Central memory CD4-positive, alpha-beta T cell (primary cell): Measurements from ENCODE around the gene TMC6.
"Not testable (repeated sequence)": the region's sequence is repeated elsewhere in the genome, so short reads cannot be mapped to it uniquely, and the experiment has no call there.

Experiments used
- DNase-seq: peaks from one replicate; pipeline ENCODE4 v3.0.0; 2022

Gene TMC6

GRCh38 chr17:78122931-78123249 lies 5.7 kb downstream of the TMC6 start:
- DNase-seq: no peak

DNA sequence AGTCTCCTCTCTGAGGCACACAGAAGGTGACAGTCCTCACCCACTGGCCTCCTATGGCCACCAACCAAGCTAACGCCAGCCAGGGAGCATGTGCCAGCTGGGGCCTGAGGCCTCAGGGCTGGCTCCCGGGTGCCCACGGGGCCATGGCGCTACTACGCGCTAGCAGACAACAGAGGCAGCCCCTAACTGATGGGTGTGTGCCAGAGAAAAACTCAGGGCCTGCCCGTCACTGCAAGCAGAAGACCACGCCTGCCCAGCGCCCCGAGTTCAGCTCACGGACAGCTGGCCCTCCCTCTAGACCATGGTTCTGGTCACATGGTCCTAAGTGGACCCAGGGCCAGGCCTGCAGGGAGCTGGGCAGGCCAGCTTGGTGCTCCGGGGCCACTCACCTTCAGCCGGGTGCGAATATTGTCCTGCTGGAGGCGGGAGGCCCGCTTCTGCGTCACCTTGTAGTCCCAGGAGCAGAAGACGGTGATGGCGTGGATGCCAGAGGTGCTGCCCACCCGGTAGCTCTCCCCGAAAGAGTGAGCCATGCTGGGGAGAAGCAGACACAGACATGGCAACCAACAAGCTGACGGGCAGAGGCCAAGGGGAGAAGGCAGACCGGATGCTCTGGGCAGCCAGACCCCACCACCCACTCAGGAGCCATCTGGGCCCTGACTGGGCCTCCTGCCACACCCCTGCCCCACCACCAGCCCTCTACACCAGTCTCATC lies 6.2 kb downstream of the TMC6 start:
- DNase-seq: no peak

- no peak for DNase-seq
Observed at GRCh38 chr17:78121801-78122215, 6.7 kb downstream of the TMC6 start.

DNA sequence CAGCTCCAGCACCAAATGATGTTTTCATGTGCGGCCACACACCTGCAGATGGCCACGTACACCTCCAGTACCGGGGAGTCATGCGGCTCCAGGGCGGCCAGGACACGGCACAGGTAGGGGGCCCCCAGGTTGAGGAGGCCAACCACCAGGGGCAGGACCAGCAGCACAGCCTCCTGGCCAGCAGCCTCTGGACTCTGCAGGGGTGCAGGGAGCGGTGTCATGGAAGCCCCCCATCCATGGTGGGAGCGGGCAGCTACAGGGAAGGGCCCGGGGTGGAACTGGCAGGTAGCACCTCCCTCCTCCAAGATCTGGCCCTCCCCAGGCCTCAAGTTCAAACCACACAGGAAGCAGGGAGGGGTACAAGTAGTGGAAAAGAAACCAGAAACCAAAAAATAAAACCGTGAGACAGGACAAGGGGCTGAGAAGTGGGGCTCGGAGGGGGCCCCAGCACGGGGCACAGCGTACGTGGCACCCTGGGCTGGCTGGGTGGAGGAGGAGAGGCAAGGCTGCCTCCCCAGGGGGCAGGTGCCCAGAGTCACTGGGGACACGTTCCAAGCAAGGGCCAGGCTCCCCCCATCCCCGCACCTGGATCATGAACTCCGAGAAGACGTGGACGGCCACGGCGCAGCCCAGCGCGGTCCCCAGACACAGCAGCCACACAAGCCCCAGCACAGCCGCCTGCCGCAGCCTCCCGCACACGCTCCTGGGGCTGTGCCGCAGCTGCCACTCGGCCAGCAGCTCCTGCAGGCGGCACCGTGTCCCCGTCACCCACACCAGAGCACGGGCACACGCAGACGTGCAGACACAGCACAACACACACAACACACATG lies 7.4 kb downstream of the TMC6 start:
- peak; percentile 79 for DNase-seq

- no peak for DNase-seq
Observed at GRCh38 chr17:78120537-78120936, 8.0 kb downstream of the TMC6 start.

DNA sequence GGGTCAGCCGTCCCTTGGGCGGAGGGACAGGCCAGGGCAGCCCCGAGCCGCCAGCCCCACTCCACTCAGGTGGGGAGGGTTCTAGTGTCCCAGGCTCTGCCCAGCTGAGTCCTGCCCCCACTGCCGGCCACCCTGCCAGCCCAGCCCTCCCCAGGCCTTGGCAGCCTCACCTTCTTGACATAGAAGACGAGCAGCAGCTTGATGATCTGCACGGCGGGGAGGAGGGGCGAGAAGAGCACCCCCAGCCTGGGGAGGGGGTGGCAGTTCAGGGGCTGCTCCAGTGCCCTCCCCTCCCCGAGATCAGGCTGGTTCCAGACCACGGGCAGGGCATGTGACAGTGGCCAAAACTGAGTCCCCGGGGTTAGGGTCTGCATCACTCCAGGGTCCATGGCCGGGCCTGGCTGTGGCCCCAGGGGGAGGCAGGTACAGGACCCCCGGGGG lies 9.7 kb downstream of the TMC6 start:
- DNase-seq: no peak

DNA sequence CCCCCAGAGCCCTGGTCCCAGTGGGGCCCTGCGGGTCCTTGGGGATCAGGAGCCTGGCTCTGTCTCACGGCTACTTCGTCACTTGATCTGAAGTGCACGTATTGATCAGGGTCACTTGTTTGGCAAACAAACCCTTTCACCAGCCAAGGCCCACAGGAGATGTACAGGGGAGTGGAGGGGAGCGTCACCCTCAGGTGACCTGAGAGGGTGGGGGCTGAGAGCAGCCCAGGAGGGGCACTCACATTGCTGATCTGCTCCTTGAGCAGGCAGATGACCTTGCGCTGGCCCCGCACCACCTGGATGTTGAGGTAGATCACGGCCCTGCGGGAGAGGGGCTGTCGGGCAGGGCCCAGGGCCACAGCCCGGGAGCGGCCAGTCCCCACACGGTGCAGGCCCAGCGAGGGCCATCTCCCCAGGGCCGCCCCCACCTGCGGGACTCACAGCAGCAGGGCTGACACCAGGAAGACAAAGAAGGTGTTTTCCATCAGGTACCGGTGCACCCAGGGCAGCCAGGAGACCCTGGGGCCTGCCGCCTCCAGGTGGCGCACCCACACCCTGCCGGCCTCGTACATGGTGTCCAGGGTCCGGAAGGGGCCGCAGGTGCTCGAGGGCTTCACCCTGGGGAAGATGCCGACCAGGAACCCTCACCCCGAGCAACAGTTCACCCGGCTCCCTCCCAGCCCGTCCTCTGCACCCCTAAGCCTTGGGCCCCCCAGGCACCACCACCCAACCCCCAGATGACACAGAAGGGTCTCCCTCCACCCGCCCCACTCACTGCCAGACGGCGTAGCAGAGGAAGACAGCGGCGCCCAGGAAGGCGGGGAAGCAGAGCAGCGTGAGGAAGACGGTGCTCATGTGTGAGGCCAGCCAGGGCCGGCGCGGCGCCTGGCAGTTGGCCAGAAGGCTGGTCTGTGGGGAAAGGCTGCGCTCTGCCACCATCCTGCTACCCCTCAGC lies 11.3 kb downstream of the TMC6 start:
- DNase-seq: no peak

DNA sequence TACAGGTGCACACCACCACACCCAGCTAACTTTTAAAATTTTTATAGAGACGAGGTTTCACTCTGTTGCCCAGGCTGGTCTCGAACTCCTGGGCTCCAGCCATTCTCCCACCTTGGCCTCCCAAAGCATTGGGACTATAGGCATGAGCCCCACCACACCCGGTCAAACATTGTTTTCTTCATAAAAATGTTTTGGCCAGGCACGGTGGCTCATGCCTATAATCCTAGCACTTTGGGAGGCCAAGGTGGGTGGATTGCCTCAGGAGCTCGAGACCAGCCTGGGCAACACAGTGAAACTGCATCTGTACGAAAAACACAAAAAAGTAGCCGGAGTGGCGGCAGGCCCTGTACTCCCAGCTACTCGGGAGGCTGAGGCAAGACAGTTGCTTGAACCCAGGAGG lies 12.1 kb downstream of the TMC6 start:
- no peak for DNase-seq

GRCh38 chr17:78115803-78116202 lies 12.8 kb downstream of the TMC6 start:
- not testable (repeated sequence) for DNase-seq

GRCh38 chr17:78114831-78115723 lies 13.5 kb downstream of the TMC6 start:
- no peak for DNase-seq

DNA sequence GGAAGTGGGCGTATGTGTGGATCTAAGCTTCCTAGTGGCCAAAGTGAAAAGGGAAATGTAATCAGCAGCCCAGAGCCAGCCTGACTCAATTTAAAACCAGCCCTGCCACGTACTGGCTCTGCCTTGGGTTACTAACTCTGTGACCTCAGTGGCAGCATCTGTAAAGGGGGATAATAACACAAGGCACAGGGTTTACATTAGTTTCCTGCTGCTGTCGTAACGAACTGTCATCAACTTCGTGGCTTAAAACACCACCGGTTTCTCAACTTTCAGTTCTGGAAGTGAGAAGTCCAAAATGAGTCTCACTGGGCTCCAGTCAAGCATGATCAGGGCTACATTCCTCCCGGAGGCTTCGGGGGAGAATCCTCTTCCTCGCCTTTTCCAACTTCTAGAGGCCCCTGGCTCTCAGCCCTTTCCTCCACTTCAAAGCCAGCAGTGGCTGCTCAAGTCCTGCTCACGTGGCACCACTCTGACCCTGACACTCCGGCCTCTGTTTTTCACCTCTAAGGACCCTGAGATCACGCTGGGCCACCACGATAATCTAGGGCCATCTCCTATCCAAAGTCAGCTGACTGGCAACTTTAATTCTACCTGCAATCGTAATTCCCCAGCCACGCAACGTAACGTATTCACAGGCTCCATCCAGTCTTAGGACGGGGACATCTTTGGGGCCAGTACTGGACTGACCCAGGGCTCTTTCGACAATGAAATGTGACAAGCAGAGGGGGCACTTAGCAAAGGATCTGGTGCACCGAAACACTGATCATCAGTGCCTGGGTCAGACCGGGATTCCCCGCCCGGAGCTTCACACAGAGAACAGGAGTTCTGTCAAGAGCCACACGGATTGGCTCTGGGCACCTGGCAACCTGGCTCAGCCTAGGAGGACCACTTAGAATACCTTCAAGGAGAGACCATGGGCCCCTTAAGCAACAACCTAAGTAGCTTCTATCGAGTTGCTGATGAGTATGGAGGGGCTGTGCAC lies 14.5 kb downstream of the TMC6 start:
- DNase-seq: no peak

- DNase-seq: peak; percentile 64
Observed at GRCh38 chr17:78112518-78113471, 15.8 kb downstream of the TMC6 start.

- no peak for DNase-seq
Observed at GRCh38 chr17:78111727-78112517, 16.6 kb downstream of the TMC6 start.

GRCh38 chr17:78111016-78111726 lies 17.4 kb downstream of the TMC6 start:
- no peak for DNase-seq

DNA sequence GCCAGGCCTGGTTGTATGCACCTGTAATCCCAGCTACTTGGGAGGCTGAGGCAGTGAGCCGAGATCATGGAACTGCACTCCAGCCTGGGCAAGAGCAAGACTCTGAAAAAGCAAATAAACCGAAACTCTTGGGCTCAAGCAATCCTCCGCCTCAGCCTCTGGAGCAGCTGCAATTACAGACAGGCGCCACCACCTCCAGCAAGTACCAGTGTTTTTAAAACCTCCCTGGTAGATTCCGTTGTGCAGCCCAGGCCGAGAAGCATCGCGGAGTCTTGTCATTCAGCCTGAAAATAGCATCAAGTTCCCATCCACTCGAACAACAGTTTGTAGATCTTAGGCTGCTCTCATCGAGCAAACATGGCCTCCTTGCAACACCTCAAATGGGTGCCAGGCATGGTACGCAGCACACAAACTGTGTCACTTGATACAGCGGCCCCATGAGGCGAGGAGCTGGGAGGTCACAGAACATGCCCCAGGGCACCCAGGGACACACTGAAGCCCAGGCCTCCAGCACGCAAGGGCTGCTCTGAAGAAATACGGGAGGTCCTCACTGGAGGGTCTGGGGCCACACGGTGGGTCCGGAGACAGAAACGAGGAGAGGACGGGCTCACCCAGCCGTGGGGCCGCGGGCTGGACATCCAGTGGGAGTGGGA lies 18.1 kb downstream of the TMC6 start:
- no peak for DNase-seq

DNA sequence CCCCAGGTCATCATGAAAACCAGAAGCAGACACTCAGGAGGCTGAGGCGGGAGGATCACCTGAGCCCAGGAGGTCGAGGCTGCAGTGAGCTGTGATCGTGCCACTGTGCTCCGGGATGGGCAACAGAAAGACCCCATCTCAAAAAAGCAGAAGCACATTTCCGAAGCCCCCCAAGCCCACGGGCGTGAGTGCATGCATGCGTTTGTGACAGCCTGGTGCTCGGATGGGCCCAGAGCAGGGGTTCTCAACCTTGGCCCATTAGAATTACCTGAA lies 19.1 kb downstream of the TMC6 start:
- no peak for DNase-seq

- no peak for DNase-seq
Observed at GRCh38 chr17:78108726-78109488, 19.6 kb downstream of the TMC6 start.
